Measurements from ENCODE around the gene SRCIN1.
"Not testable (repeated sequence)": the region's sequence is repeated elsewhere in the genome, so short reads cannot be mapped to it uniquely, and the experiment has no call there.

SRCIN1 gene

DNA sequence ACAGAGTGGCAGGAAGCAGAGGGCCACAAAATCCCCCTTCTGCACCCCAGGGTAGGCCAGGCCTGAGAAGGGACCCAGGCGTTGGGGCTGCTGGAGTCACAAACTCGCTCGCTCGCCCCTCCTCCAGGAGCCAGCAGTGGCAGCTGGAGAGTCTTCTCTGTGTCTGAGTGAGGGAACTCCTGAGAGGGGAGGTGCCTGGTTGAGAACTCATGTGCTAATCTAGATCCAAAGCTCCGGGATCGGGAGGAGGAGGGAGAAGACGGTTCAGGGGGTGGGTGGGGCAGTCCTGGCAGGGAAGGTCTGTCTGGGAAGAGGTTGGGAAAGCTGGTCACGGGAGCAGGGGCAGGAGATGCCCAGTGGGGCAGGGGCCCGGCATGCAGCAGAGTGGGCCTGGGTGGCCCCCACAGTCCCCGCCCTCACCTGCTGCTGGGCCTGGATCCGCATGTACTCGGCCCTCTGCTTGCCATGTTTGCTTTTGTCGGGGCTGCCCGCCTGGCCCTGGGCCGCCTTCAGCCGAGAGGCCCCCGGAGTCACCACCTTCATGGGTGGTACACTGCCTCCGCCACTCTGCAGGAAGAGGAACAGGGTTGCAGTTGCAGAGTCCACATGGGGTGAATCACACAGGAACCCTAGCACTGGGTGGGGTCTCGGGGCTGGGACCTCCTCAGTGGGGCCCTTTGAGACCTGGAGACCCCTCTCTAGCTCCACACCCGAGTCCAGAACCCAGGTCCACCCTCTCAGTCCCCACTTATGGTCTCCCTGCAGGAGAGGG is 62.2 kb downstream of the SRCIN1 start:
- DNase-seq (ENCODE audit: low read depth in 2 of 2) = no peak

DNA sequence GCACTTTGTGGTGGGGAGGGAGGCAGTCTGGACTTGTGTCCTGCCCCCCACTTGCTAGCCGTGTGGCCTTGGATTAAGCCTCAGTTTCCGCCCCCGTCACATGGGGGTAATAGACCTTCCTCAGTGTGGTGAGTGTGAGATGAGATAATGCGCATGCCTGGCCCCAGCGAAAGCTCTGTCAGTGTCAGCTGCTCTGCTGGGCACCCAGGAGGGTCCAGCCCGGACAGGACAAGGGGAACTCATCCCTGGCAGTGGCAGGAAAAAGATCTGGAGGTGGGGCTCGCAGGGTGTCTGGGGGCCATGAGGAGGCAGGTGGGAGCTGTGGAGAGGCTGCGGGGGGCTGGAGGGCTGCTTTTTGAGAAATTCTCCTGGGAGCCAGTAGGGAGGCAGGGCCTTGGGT is 63.5 kb downstream of the SRCIN1 start:
- no peak for DNase-seq (ENCODE audit: low read depth in 2 of 2)

DNA sequence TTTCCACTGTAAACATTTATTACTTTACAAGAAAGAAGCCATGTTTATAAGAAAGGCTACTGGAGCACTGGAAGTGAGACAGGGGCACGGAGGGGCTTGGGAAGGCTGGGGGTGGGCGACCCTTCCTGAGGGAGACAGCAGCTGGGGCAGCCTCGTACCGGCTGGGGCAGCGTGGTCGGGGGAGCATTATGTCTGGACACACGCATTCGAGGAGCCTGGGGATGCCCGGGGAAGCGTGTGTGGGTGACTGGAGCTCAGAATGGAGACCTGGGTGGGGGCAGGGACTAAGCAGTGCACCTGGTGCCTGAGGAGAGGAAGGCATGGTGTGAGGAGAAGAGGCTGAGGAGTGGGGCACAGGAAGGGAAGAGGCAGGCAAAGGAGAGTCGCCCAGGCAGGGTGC is 64.5 kb downstream of the SRCIN1 start:
- no peak for DNase-seq (ENCODE audit: low read depth in 2 of 2)

DNA sequence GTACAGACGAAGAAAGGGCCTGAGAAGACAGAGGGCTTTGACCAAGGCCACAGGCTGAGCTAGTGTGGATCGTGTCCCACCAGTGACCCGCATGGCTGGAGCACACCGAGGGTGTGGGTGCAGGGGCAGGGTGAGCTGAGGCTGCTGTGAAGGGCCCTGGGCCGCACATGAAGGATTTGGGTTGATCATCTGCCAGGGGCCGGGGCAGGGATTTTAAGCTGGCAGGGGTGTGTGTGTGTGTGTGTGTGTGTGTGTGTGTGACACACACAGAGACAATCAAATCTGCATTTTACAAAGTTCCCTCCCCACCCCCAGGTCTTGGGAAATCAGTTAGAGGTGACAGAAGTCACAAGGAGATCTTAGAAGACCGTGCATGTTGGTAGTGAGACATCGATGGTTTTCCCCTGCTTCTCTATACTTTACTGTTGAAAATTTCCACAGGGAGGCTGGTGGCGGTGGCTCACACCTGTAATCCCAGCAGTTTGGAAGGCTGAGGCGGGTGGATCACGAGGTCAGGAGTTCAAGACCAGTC is 65.2 kb downstream of the SRCIN1 start:
- DNase-seq (ENCODE audit: low read depth in 2 of 2) = no peak

DNA sequence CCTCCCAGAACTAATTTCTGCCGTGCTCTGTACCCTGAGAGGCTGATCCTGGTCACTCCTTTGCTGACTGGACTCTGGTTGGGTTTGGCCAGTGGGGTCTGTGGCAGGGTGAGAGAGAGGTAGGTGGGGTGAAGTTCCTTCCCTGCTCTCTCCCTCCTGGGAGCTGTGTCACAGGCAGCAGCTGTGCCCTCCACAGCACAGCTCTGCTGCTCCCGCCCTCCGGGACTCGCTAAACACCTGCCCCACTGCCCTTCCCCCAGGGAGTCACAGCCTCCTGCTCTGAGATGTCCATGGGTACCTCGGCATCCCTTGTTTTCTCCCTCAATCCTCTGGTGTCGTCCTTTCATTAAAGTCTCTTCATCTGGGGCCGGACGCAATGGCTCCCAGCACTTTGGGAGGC is 66.4 kb downstream of the SRCIN1 start:
- DNase-seq (ENCODE audit: low read depth in 2 of 2) = no peak

DNA sequence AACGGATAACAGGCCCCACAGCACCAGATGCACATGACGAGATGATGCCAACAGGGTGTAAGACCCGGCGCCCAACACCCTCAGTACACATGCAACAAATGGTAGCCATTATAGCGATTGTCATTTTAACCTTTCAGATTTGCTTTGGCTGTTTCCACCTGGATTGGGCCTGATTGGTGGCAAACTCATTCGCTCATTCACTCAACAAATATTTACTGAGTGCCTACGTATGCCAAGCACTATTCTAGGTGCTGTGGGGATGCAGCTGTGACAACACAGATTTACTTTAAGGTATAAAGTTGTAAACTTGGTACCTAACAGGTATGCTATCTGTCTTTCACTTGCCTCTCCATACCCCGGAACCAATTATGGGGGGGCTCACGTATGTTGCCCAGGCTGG is 66.8 kb downstream of the SRCIN1 start:
- no peak for DNase-seq (ENCODE audit: low read depth in 2 of 2)

DNA sequence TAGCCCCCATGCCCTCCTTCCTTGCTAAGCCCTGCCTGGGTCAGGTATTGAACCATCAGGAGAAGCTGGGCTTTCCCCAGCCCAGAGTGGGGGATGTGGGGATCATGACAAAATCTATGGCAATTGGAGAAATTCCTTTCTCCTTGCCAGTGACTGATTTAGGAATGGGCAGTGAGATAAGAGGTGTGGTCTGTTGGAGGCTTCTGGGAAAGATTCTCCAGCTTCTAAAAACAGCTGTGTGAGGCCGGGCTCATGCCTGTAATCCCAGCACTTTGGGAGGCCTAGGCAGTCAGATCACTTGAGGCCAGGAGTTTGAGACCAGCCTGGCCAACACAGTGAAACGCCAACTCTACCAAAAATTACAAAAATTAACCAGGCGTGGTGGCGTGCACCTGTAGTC is 69.1 kb downstream of the SRCIN1 start:
- no peak for DNase-seq (ENCODE audit: low read depth in 2 of 2)

DNA sequence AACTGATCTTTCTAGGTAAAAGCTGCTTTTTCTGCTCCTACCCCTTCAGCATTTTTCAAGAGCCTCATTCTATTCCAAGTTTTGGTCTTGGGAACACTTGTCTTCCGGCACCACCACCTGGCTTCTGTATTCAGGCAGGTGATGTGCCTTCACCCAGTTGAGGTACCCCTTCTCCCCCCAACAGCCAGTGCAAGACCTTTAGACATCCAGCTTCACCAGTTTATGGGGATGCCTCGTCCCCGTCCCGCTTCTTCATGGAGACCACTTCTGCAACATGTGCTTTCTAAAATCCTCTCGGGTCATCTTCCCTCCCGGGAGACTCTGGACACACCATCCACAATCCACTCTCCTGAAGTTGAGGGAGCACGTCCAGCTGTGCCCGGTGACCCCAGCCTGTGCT is 69.9 kb downstream of the SRCIN1 start:
- DNase-seq (ENCODE audit: low read depth in 2 of 2) = no peak

DNA sequence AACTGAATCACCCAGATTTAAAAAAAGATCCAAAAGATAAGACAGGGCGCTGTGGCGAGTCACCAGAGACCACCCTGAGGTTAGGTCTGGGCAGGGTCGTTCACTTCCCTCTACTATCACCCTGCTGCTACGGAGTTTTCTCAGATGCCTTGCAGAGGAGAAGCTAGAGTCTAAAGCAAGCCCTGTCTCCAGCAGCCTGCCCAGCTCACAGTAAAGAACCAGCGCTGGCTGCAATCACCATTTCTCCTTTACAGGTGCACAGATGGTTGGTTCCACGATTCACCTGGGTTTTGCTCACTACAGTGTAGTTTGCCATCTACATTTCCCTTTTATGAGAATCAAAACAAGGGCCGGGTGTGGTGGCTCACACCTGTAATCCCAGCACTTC is 71.3 kb downstream of the SRCIN1 start:
- DNase-seq (ENCODE audit: low read depth in 2 of 2) = no peak

DNA sequence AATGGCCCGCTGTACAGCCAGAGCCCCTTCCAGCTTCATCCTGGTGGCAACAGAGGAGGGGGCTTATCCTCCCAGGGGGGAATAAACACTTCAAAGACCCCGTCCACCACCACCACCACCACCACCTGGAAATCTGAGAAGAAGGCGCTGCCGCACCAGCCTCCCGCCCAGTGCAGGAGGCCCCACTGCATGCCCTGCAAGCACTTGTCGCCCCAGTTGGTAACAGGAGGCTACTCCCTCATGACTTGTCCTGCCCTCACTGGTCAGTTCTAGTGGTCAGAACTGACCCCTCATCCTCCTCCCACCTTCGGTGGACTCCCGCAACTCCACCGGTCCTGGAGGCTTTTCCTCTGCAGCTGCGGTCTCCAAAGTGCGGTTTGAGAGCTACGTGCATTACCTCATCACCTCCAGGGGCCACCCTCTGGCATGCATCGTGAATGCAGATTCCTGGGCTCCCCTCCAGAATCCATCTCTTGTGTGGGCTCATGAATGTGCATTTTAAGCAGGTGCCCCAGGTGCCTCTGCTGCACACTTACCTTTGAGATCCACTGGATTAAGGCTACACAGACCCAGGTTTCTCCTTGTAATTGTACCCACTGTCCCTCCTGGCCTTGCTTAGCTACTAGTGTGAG is 71.8 kb downstream of the SRCIN1 start:
- DNase-seq (ENCODE audit: low read depth in 2 of 2) = no peak

DNA sequence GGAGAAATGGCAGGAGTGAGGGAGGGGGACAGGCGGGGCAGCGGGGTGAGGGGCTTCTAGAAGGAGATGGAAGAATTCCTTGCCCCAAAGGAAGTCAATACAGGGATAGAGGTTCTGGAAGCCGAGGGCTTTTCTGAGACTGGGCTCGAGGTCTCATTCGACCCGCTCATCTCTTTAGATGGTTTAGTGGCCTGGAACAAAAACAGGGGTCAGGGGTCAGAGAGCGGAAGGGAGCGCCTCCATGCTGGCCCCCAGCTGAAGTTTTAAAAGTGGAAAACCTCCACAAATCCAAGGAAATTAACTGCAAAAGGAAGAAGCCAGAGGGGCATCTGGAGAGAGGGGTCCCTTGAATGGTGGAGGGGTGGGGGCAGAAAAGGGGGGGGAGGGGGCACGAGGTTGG is 72.5 kb downstream of the SRCIN1 start:
- no peak for DNase-seq (ENCODE audit: low read depth in 2 of 2)

DNA sequence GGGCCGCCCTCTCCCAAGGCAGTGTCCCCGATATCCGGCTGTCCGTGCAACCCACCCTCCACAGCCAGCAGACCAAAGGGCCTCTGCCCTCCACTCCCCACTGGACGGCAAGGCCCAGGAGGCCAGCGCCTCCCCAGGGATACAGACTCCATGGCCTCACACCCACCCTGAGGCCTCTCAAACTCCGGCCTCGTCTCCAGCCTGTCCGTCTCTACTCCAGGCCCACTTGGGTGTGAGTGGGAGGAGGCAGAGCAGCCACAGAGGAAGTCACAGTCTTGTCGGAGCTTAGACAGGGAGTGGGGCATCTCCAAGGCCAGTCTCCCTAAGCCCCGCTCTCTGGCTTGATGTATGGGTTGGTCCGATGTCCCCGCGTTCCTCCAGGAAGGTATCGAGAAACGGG is 73.3 kb downstream of the SRCIN1 start:
- no peak for DNase-seq (ENCODE audit: low read depth in 2 of 2)

DNA sequence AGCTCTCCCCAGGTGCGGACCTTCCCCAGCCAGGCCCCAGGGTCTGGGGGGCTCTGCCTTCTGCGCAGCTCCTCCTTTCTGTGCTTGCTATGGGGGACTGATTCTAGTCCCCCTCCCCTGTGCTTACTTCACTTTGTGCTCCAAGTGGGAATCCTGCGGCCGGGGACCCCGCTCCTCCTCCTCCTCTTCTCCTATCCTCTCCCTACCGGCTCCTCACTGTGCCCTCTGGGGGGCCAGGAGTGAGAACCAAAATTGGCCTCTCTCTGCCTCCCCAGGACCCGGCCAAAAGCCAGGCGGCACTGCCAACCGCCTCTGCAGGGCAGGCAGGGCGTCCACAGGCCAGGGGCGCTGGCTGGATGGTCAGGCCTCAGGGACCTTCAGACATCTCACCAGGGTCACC is 74.0 kb downstream of the SRCIN1 start:
- not testable (repeated sequence) for DNase-seq (ENCODE audit: low read depth in 2 of 2)

DNA sequence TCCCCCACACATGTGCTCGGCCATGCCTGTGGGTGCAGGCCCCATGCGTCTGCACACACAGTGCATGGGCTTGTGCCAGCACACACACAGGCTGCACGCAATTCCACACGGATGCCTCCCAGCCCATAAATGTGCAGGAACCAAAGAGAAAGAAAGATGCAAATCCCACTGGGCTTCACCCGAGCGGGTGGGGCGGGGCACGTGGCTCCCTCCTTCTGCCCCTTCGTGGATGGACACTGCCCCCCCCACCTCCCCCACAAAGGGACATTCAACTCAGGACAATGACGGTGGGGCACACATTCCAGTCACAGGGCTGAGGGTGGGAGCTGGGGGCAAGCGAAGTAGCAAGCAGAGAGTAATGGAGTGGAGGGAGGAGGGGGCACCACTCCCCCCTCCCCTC is 74.9 kb downstream of the SRCIN1 start:
- DNase-seq (ENCODE audit: low read depth in 2 of 2) = not testable (repeated sequence)

DNA sequence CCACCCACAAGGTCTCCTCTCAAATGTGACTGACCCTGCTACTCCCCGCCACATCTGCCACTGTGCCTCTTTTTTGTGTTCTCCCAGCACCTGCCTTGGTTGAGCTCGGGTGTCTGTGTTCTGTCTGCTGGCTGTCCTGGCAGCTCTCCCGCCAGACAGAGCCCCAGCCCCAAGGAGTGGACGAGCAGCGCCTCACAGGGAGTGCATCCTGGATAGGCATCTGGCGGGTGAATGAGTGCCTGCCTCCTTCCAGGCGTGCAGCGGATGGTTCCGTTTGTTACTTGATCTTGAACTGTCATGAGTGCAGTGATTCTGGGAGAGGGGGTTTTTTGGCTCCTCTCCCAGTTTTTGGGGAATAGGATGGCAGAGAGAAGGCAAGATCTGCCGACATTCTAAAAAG is 77.6 kb downstream of the SRCIN1 start:
- not testable (repeated sequence) for DNase-seq (ENCODE audit: low read depth in 2 of 2)

DNA sequence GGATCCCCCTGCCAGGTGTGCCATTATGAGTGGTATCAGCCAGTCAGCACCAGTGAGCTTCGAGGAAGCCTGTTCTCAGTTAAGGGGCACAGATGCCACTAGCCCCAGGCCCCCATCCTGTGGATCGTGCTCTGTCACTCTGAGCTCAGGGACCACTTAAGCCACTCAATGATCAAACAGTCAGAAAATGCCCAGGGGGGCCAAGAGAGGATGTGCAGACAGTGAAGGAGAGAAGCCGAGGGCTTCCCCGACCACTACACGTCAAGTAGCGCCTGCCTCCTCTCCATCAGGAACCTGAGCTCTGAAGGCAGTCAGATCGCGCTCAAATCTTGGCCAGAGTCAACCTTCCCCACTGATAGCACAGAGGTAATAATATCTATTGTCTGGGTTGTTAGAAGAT is 79.2 kb downstream of the SRCIN1 start:
- DNase-seq (ENCODE audit: low read depth in 2 of 2) = not testable (repeated sequence)

DNA sequence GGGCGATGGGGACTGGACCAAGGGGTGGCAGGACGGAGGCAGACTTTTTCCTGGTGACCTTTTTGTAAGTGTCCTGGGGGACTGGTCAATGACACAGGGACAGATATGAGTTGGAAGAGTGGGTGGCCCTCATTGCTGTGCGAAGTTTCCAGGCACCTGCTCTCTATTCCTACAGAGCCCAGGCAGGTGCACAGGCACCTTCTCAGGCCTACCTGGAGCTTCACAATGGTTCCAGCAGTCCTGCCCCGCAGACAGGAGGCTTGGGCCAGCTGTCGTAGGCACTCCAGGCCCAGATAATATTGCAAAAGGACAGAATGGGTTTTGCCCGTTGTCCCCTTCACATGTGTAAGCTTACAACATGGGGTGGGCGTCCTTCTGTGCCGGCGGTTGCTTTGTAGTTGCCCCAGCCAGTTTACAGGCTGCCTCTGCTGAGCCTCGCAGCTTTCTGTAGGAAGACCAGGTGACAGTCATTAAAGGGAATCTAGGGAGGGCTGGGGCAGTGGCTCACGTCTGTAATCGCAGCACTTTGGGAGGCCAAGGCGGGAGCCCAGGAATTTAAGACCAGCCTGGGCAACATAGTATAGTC is 93.2 kb downstream of the SRCIN1 start:
- DNase-seq (ENCODE audit: low read depth in 2 of 2) = no peak

DNA sequence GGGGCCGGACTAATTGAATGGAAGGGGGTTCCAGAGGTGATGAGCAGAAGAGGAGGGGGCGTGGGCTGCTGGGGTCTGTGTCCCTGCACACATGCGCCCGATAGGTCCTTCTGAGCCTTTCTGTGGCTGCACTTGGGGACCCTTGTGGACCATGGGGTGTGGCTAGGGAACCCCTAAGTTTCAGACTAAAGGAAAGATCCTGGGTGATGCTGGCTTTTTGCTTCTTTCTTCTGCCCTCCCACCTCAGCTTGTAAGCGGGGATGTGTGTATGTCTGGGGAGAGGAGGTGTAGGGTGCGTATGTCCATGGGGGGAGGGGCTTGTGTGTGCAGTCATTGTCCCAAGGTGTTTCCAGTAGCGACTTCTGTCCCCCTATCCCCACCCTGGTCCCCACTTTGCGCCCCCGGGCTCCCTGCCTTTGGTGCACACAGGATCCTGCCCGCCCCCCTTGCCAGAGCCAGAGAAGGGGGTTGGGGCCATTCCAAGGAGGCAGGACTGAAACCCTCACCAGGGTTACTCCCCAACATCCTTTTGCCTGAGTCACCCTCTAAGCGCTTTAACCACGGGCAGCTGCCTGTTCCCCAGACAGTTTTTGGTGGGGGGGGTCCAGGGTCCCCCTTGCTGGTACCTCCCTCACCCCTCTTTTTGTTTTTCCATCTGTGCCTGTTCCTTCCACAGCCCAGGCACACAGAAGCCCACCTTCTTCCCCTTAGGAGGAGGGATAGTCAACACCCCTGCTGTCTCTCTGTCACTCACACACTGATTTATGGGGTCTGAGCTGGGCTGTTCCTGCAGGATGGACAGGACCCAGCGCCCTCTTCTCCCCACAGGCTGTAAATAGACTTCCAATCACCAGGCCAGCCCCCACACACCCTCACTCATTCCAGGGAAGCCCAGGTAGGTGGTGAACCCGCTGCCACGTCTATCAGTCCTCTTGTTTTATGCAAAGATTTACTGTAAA is 94.3 kb downstream of the SRCIN1 start:
- DNase-seq (ENCODE audit: low read depth in 2 of 2) = peak; percentile 57 to 62

DNA sequence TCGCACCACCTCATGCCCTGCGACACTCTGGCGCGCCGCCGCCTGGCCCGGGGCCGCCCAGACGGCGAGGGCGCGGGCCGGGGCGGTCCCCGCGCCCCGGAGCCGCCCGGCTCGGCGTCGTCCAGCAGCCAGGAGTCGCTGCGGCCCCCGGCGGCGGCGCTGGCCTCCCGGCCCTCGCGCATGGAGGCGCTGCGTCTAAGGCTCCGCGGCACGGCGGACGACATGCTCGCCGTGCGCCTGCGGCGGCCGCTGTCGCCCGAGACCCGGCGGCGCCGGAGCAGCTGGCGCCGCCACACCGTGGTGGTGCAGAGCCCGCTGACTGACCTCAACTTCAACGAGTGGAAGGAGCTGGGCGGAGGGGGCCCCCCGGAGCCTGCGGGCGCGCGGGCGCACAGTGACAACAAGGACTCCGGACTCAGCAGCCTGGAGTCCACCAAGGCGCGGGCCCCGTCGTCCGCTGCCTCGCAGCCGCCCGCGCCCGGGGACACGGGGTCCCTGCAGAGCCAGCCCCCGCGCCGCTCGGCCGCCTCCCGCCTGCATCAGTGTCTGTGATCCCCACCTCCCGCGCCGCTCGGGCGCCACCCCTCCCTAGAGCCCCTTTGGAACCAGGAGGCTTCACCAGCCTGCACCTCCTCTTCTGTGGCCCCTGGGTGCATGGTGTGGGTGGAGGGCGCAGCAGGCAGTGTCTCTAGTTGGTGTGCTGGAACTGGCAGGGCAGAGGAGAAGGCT is 95.2 kb downstream of the SRCIN1 start:
- DNase-seq (ENCODE audit: low read depth in 2 of 2) = no peak

DNA sequence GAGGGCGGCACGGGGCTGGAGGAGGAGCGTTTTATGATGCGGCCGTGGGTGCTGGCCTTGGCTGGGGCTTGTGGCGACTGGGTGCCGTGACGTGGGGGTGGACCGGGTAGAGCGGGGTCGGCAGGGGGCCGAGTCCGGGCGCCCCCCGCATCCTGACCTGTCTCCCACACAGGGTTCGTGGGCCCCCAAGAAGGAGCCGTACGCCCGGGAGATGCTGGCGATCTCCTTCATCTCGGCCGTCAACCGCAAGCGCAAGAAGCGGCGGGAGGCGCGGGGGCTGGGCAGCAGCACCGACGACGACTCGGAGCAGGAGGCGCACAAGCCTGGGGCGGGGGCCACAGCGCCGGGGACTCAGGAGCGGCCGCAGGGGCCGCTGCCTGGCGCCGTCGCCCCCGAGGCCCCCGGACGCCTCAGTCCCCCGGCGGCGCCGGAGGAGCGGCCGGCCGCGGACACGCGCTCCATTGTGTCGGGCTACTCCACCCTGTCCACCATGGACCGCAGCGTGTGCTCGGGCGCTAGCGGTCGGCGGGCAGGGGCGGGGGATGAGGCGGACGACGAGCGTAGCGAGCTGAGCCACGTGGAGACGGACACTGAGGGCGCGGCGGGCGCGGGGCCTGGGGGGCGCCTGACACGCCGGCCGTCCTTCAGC is 95.9 kb downstream of the SRCIN1 start:
- no peak for DNase-seq (ENCODE audit: low read depth in 2 of 2)
